Measurements from ENCODE around the gene CCNF.
A peak's percentile ranks its signal among the peaks of the same experiment; 100 is the strongest.

The CCNF gene

DNA sequence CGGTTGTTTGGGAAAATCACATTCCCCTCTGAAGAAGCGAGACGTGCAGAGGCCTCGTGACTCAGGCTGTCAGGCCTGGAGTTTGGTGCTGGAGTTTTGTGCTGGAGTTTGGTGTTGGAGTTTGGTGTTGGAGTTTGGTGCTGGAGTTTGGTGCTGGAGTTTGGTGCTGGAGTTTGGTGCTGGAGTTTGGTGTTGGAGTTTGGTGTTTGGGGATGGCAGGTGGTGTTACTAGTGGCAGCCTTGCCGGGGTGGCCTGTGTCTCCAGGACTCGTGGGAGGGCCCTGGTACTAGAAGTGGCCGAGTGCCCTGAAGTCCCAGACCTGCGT, 58.2 kb downstream of the CCNF start:
- H3K4me3 ChIP-seq (replicated peaks; ENCODE audit: insufficient read depth, low read length): no peak overlapping the region
- DNase-seq (ENCODE audit: low read depth in 1 of 2, low spot score in 1 of 2): no peak
- TF ChIP-seq, protein P1, sequence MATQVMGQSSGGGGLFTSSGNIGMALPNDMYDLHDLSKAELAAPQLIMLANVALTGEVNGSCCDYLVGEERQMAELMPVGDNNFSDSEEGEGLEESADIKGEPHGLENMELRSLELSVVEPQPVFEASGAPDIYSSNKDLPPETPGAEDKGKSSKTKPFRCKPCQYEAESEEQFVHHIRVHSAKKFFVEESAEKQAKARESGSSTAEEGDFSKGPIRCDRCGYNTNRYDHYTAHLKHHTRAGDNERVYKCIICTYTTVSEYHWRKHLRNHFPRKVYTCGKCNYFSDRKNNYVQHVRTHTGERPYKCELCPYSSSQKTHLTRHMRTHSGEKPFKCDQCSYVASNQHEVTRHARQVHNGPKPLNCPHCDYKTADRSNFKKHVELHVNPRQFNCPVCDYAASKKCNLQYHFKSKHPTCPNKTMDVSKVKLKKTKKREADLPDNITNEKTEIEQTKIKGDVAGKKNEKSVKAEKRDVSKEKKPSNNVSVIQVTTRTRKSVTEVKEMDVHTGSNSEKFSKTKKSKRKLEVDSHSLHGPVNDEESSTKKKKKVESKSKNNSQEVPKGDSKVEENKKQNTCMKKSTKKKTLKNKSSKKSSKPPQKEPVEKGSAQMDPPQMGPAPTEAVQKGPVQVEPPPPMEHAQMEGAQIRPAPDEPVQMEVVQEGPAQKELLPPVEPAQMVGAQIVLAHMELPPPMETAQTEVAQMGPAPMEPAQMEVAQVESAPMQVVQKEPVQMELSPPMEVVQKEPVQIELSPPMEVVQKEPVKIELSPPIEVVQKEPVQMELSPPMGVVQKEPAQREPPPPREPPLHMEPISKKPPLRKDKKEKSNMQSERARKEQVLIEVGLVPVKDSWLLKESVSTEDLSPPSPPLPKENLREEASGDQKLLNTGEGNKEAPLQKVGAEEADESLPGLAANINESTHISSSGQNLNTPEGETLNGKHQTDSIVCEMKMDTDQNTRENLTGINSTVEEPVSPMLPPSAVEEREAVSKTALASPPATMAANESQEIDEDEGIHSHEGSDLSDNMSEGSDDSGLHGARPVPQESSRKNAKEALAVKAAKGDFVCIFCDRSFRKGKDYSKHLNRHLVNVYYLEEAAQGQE (IDR thresholded peaks at IDR 0.05; ENCODE audit: insufficient replicate concordance, low read depth): no peak
- TF ChIP-seq SPI1 (IDR thresholded peaks at IDR 0.05; ENCODE audit: borderline replicate concordance, low read depth): no peak
- no peak for TF ChIP-seq GABPA (IDR thresholded peaks at IDR 0.05; ENCODE audit: low read depth)
- TF ChIP-seq POLR2AphosphoS5 (IDR thresholded peaks at IDR 0.05; ENCODE audit: low read depth): no peak
- H3K27me3 ChIP-seq (ENCODE audit: insufficient read depth, poor library complexity, severe bottlenecking): no peaks in the 10 kb centered on the region
- no peak overlapping the region for H3K27ac ChIP-seq (replicated peaks)

DNA sequence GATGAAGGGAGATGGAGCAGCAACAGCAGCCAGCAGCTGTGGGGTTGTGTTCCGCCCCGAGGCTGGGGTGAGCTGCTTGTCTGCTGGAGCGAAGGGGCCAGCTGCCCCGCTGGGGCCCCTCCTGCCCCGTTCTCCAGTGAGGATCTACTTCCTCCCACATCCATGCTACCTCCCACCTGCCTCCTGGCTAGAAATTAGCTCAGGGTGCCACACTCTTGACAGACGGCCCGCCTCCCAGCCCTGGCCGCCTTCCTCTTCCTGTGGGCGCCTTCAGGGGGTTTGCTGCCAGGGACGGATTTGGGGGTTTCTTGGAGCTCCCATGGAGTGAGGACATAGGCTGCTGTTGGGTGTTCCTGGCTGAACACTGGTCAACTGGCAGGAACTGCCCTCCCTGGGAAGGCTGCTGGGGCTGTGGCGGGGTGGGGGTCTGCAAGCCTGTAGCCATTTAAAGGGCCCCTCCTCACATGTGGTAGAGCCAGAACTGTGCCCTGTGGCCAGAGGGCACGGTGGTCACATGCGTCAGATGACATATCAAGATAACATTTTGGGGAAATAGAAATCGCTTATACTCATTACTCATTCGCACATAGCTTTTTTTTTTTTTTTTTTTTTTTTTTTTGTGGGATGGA, 58.8 kb downstream of the CCNF start:
- no peaks in the 10 kb centered on the region for H3K27me3 ChIP-seq (ENCODE audit: insufficient read depth, poor library complexity, severe bottlenecking)
- no peak overlapping the region; the same call in 1 of the 2 replicates for H3K27ac ChIP-seq (replicated peaks)
- DNase-seq (ENCODE audit: low read depth in 1 of 2, low spot score in 1 of 2): peak; percentile 57 to 65
- no peak overlapping the region for H3K4me3 ChIP-seq (replicated peaks; ENCODE audit: insufficient read depth, low read length)
- peak; percentile 25; the same call in 1 of the 2 replicates for TF ChIP-seq SPI1 (IDR thresholded peaks at IDR 0.05; ENCODE audit: borderline replicate concordance, low read depth)
- TF ChIP-seq, protein P2, sequence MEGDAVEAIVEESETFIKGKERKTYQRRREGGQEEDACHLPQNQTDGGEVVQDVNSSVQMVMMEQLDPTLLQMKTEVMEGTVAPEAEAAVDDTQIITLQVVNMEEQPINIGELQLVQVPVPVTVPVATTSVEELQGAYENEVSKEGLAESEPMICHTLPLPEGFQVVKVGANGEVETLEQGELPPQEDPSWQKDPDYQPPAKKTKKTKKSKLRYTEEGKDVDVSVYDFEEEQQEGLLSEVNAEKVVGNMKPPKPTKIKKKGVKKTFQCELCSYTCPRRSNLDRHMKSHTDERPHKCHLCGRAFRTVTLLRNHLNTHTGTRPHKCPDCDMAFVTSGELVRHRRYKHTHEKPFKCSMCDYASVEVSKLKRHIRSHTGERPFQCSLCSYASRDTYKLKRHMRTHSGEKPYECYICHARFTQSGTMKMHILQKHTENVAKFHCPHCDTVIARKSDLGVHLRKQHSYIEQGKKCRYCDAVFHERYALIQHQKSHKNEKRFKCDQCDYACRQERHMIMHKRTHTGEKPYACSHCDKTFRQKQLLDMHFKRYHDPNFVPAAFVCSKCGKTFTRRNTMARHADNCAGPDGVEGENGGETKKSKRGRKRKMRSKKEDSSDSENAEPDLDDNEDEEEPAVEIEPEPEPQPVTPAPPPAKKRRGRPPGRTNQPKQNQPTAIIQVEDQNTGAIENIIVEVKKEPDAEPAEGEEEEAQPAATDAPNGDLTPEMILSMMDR (IDR thresholded peaks at IDR 0.05; ENCODE audit: insufficient read depth, low read length): no peak

DNA sequence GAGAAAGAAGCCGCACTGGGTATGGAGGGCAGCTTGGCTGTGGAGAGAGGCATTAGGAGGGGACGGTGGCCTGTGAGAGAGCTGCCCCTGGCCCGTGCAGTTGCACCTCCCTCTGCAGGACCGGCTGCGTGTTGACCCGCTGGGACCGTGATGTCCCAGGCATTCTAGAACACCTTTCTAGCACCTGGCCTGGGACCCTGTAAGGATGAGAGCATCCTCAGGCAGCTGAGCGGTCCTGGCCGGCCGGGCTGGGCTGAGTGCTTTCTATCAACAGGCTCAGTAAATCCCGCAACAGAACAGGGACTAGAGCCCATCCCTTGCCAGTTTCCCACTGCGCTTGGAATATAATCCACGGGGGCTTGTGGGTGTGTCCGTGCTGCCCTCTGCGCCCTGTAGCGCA, 60.3 kb downstream of the CCNF start:
- TF ChIP-seq GABPA (IDR thresholded peaks at IDR 0.05; ENCODE audit: low read depth) (no peak), POLR2AphosphoS5 (IDR thresholded peaks at IDR 0.05; ENCODE audit: low read depth) (no peak), SPI1 (IDR thresholded peaks at IDR 0.05; ENCODE audit: borderline replicate concordance, low read depth) (no peak)
- TF ChIP-seq, protein P2 (IDR thresholded peaks at IDR 0.05; ENCODE audit: insufficient read depth, low read length): no peak
- TF ChIP-seq, protein P1 (IDR thresholded peaks at IDR 0.05; ENCODE audit: insufficient replicate concordance, low read depth): no peak

DNA sequence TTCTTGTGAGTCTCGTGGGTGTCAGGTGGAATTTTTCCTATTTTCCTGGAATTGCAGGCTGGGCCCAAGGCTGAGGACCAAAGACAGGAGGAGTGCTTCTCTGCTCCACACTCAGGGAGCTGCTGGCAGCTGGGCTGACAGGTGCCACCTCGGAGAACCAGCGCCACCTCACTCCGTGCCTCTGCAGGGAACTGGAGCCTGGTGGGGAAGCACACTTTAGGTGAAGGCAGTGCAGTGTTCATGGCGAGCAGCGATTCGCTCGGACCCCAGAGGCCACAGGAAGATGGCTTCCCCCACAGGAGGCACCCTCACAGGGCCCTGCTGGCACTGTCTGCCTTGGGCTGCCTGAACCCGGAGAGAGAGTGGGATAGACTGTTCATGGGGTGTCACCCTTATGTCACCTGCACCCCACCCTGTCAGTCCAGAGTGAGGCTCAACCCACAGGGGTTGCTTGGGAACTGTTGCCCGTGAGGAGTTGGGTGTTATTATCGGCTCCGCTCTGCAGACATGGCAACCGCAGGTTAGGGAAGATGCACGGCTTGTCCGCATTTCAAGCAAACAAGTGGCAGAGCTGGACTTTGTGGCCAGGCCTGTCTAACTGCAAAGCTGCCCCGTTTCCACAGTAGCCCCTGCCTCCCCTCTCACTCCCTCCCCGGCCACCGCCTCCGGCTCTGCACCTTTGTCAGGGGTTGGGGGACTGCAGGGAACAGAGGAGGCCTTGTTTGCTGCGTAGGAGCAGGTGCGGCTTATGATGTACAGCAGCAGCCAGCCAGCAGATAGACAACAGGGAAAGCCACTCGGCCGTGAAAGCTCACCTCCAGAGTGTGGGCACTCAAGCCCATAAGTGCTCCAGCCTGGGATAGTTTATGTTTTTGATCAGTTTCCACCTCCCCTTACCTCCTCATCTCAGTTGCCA, 61.2 kb downstream of the CCNF start:
- Histone ChIP-seq H3K4me3 (replicated peaks; ENCODE audit: insufficient read depth, low read length) (no peak overlapping the region), H3K27ac (replicated peaks) (no peak overlapping the region), H3K27me3 (ENCODE audit: insufficient read depth, poor library complexity, severe bottlenecking) (no peaks in the 10 kb centered on the region)
- DNase-seq (ENCODE audit: low read depth in 1 of 2, low spot score in 1 of 2): no peak
- TF ChIP-seq POLR2AphosphoS5 (IDR thresholded peaks at IDR 0.05; ENCODE audit: low read depth) (no peak), GABPA (IDR thresholded peaks at IDR 0.05; ENCODE audit: low read depth) (no peak), SPI1 (IDR thresholded peaks at IDR 0.05; ENCODE audit: borderline replicate concordance, low read depth) (no peak)
- TF ChIP-seq, protein P1 (IDR thresholded peaks at IDR 0.05; ENCODE audit: insufficient replicate concordance, low read depth): no peak
- TF ChIP-seq, protein P2 (IDR thresholded peaks at IDR 0.05; ENCODE audit: insufficient read depth, low read length): no peak

More for the DNA sequence above, 60.3 kb downstream of the CCNF start:
- no peaks in the 10 kb centered on the region for H3K27me3 ChIP-seq (ENCODE audit: insufficient read depth, poor library complexity, severe bottlenecking)
- no peak overlapping the region for H3K27ac ChIP-seq (replicated peaks)
- no peak overlapping the region for H3K4me3 ChIP-seq (replicated peaks; ENCODE audit: insufficient read depth, low read length)
- DNase-seq (ENCODE audit: low read depth in 1 of 2, low spot score in 1 of 2): no peak
